GM23248 (cell line): Measurements from ENCODE around the gene CAMTA2. TPM values are rescaled to one million over a fixed set of nuclear protein-coding genes. Genes with fewer than 3 reads are reported as not detected.
A peak's percentile ranks its signal among the peaks of the same experiment; 100 is the strongest.
"Not testable (repeated sequence)": the region's sequence is repeated elsewhere in the genome, so short reads cannot be mapped to it uniquely, and the experiment has no call there.

Experiments used
- DNase-seq: peaks from one replicate; pipeline ENCODE4 v3.0.0-alpha.2; 2015
- H2AFZ ChIP-seq: fragments of 200-600 bp; sonication (generic); 2 replicates; pipeline ENCODE4 v1.6.1; 2016; ENCODE audit warnings: antibody characterized with exemption
- H3F3A ChIP-seq: fragments of 200-600 bp; sonication (generic); 2 replicates; pipeline ENCODE4 v1.6.1; 2016; ENCODE audit warnings: mild to moderate bottlenecking, antibody characterized with exemption, mixed run types; ENCODE audit not compliant: insufficient read depth
- H3K27ac ChIP-seq: fragments of 200-600 bp; sonication (generic); 2 replicates; pipeline ENCODE4 v1.5.1; 2016; ENCODE audit warnings: mild to moderate bottlenecking
- H3K27me3 ChIP-seq: fragments of 200-600 bp; sonication (generic); replicated peaks from 2 replicates; pipeline ENCODE4 v1.6.1; 2016; ENCODE audit warnings: mild to moderate bottlenecking; ENCODE audit not compliant: insufficient read depth
- H3K36me3 ChIP-seq: fragments of 200-600 bp; sonication (generic); 2 replicates; pipeline ENCODE4 v1.6.1; 2016; ENCODE audit warnings: low read depth, mild to moderate bottlenecking
- H3K4me1 ChIP-seq: fragments of 200-600 bp; sonication (generic); 2 replicates; pipeline ENCODE4 v1.6.1; 2016; ENCODE audit warnings: mild to moderate bottlenecking; ENCODE audit not compliant: insufficient read depth
- H3K4me2 ChIP-seq: fragments of 200-600 bp; sonication (generic); one replicate; pipeline ENCODE4 v1.6.1; 2016; ENCODE audit warnings: mild to moderate bottlenecking; ENCODE audit not compliant: unreplicated experiment
- H3K4me3 ChIP-seq: fragments of 200-600 bp; sonication (generic); 2 replicates; pipeline ENCODE4 v1.5.1; 2016; ENCODE audit warnings: mild to moderate bottlenecking
- H3K79me2 ChIP-seq: fragments of 200-600 bp; sonication (generic); 2 replicates; pipeline ENCODE4 v1.6.1; 2016; ENCODE audit warnings: mild to moderate bottlenecking; ENCODE audit not compliant: insufficient read depth
- H3K9ac ChIP-seq: fragments of 200-600 bp; sonication (generic); 2 replicates; pipeline ENCODE4 v1.6.1; 2016; ENCODE audit warnings: mild to moderate bottlenecking
- H3K9me2 ChIP-seq: fragments of 200-600 bp; sonication (generic); 2 replicates; pipeline ENCODE4 v1.6.1; 2016; ENCODE audit warnings: mixed run types, mild to moderate bottlenecking, moderate library complexity; ENCODE audit not compliant: insufficient read depth
- H3K9me3 ChIP-seq: fragments of 200-600 bp; sonication (generic); one replicate; pipeline ENCODE4 v1.6.1; 2017; ENCODE audit warnings: low read depth
- H4K20me1 ChIP-seq: fragments of 200-600 bp; sonication (generic); 2 replicates; pipeline ENCODE4 v1.6.0; 2016; ENCODE audit not compliant: insufficient read depth
- EZH2 ChIP-seq: fragments of 200-600 bp; sonication (generic); IDR thresholded peaks from 2 replicates; pipeline ENCODE4 v1.6.1; 2018; ENCODE audit warnings: antibody characterized with exemption, mild to moderate bottlenecking; ENCODE audit not compliant: insufficient read depth, poor library complexity, severe bottlenecking
- EZH2phosphoT487 ChIP-seq: fragments of 200-600 bp; sonication (generic); IDR thresholded peaks from 2 replicates; pipeline ENCODE4 v1.6.1; 2018; ENCODE audit warnings: antibody characterized with exemption, moderate library complexity, mild to moderate bottlenecking, low read depth; ENCODE audit not compliant: insufficient read depth
- WGBS, 2 experiments: methylation state at CpG; one replicate each; pipeline ENCODE4 v1.1.6; 2015 to 2017; ENCODE audit warnings: low lambda C conversion rate in 2 of 2, low coverage in 1 of 2; ENCODE audit errors: missing lambda C conversion rate in 2 of 2; 5-methylcytosine and 5-hydroxymethylcytosine counted together
- in situ Hi-C: fragments of 300-500 bp; cut with MboI; formaldehyde crosslinking; loops from 2 replicates; pipeline ENCODE4 v1.15.0; 2020
- polyA plus RNA-seq: library from polyadenylated mRNA; unstranded; fragments of >200 nt; fragmentation: Nextera tagmentation; extraction: Ambion mirVana; gene quantifications from 2 replicates; pipeline ENCODE4 v1.2.1, GENCODE V29; 2016
- total RNA-seq: library from RNA; depleted of rRNA; stranded (reverse); fragments of >200 nt; shearing (Covaris generic); gene quantifications from 2 replicates; pipeline ENCODE4 v1.2.3, GENCODE V29; 2014

Gene CAMTA2
- total and polyA plus RNA-seq, 2 experiments from 2014 or later: 10.1 to 28.8 TPM

GRCh38 chr17:5034063-5034462, 46.6 kb upstream of the CAMTA2 start:
- Histone ChIP-seq H3K9me3 (no peaks in the 10 kb centered on the region), H3K9ac (no peak overlapping the region), H3K9me2 (no peaks in the 10 kb centered on the region), H3K4me1 (no peaks in the 10 kb centered on the region), H3K4me2 (no peak overlapping the region), H4K20me1 (no peaks in the 10 kb centered on the region), H3K79me2 (no peaks in the 10 kb centered on the region), H2AFZ (no peak overlapping the region), H3F3A (peaks cover 6% of the 10 kb centered on the region; the same call in 1 of the 2 replicates), H3K27ac (no peak overlapping the region), H3K27me3 (no peaks in the 10 kb centered on the region; the same call in 1 of the 2 replicates), H3K4me3 (no peak overlapping the region), H3K36me3 (no peaks in the 10 kb centered on the region)
- TF ChIP-seq EZH2phosphoT487 (no peak), EZH2 (no peak)
- no peak for DNase-seq
- in situ Hi-C loops: no loop called here
- WGBS, 2 experiments: 88 to 92% methylated on average over 5 of the region's 5 CpGs

GRCh38 chr17:5033352-5034015, 46.0 kb upstream of the CAMTA2 start:
- H3K4me1 ChIP-seq: no peaks in the 10 kb centered on the region
- no peak overlapping the region for H3K4me2 ChIP-seq
- no peaks in the 10 kb centered on the region for H3K79me2 ChIP-seq
- no peaks in the 10 kb centered on the region for H3K36me3 ChIP-seq
- H4K20me1 ChIP-seq: no peaks in the 10 kb centered on the region
- no peaks in the 10 kb centered on the region for H3K9me2 ChIP-seq
- no peaks in the 10 kb centered on the region for H3K9me3 ChIP-seq
- DNase-seq: no peak
- H3K27me3 ChIP-seq: no peaks in the 10 kb centered on the region; the same call in 1 of the 2 replicates
- H3K4me3 ChIP-seq: no peak overlapping the region
- TF ChIP-seq EZH2 (no peak), EZH2phosphoT487 (no peak)
- H3F3A ChIP-seq: peaks cover 6% of the 10 kb centered on the region; the same call in 1 of the 2 replicates
- no peak overlapping the region for H2AFZ ChIP-seq
- H3K27ac ChIP-seq: no peak overlapping the region
- 91 to 92% methylated on average over 10 to 13 of the region's 13 CpGs for WGBS, 2 experiments
- no peak overlapping the region for H3K9ac ChIP-seq
- in situ Hi-C loops: no loop called here

GRCh38 chr17:5032865-5033264, 45.4 kb upstream of the CAMTA2 start:
- H3K9me2 ChIP-seq: no peaks in the 10 kb centered on the region
- no peaks in the 10 kb centered on the region for H3K36me3 ChIP-seq
- H3F3A ChIP-seq: peaks cover 9% of the 10 kb centered on the region; the same call in 1 of the 2 replicates
- H3K4me3 ChIP-seq: no peak overlapping the region
- no peaks in the 10 kb centered on the region for H4K20me1 ChIP-seq
- no peak overlapping the region for H3K4me2 ChIP-seq
- no peak for DNase-seq
- no peaks in the 10 kb centered on the region for H3K4me1 ChIP-seq
- in situ Hi-C loops: no loop called here
- no peak overlapping the region for H3K9ac ChIP-seq
- TF ChIP-seq EZH2: no peak
- TF ChIP-seq EZH2phosphoT487: no peak
- WGBS, 2 experiments: 78 to 85% methylated on average over 6 of the region's 6 CpGs
- H3K27me3 ChIP-seq: no peaks in the 10 kb centered on the region; the same call in 1 of the 2 replicates
- H2AFZ ChIP-seq: no peak overlapping the region
- no peaks in the 10 kb centered on the region for H3K9me3 ChIP-seq
- no peak overlapping the region for H3K27ac ChIP-seq
- no peaks in the 10 kb centered on the region for H3K79me2 ChIP-seq

GRCh38 chr17:5031365-5032082, 44.0 kb upstream of the CAMTA2 start:
- DNase-seq: peak; percentile 86
- peak overlapping the region; percentile 97 for H3K4me2 ChIP-seq
- H3K9ac ChIP-seq: peak overlapping the region; percentile 47; the same call in 1 of the 2 replicates
- H3K9me3 ChIP-seq: no peaks in the 10 kb centered on the region
- H3K9me2 ChIP-seq: no peaks in the 10 kb centered on the region
- peaks cover 10% of the 10 kb centered on the region; the same call in 1 of the 2 replicates for H3F3A ChIP-seq
- no peaks in the 10 kb centered on the region for H3K4me1 ChIP-seq
- H3K27me3 ChIP-seq: no peaks in the 10 kb centered on the region; the same call in 1 of the 2 replicates
- no peak overlapping the region for H3K27ac ChIP-seq
- H3K36me3 ChIP-seq: no peaks in the 10 kb centered on the region
- H3K79me2 ChIP-seq: no peaks in the 10 kb centered on the region
- peak overlapping the region; percentile 91 for H2AFZ ChIP-seq
- no peaks in the 10 kb centered on the region for H4K20me1 ChIP-seq
- peak overlapping the region; percentile 74 for H3K4me3 ChIP-seq
- in situ Hi-C loops: no loop called here
- WGBS, 2 experiments: 4 to 5% methylated on average over 32 to 45 of the region's 48 CpGs
- TF ChIP-seq EZH2 (no peak), EZH2phosphoT487 (no peak)

GRCh38 chr17:5030168-5030567, 42.7 kb upstream of the CAMTA2 start:
- H3K27me3 ChIP-seq, H3K27ac ChIP-seq, H3K79me2 ChIP-seq, H3K4me3 ChIP-seq, H3K4me2 ChIP-seq, H4K20me1 ChIP-seq, H3K4me1 ChIP-seq, H2AFZ ChIP-seq, H3K36me3 ChIP-seq, H3K9me2 ChIP-seq, H3K9me3 ChIP-seq, in situ Hi-C loops, DNase-seq, H3K9ac ChIP-seq: not testable (repeated sequence)
- peaks cover 23% of the 10 kb centered on the region for H3F3A ChIP-seq
- WGBS, 2 experiments: 91 to 95% methylated on average over 2 of the region's 2 CpGs
